ENCODE results near the gene WDR17. TPM values are rescaled to one million over a fixed set of nuclear protein-coding genes. Genes with fewer than 3 reads are reported as not detected.

The WDR17 gene
- total and polyA plus RNA-seq, 2 of the 8 experiments (the other 6 are each of a cell fraction or from before 2014, with no cell fraction given) = 1.4 to 3.3 TPM

GRCh38 chr4:176052744-176053143 lies 12.9 kb upstream of the WDR17 start:
- WGBS, 2 experiments (ENCODE audit: extremely low coverage in 1 of 2, insufficient coverage in 1 of 2, insufficient read length in 1 of 2, insufficient replicate concordance in 2 of 2, low coverage in 1 of 2, low lambda C conversion rate in 2 of 2, missing lambda C conversion rate in 1 of 2) = 87% methylated on average over 6 of the region's 6 CpGs; no CpG with 5 or more reads in 1 of the 2 experiments
- Histone ChIP-seq H3K4ac (replicated peaks; ENCODE audit: insufficient read length, low read depth, low read length) (no peak overlapping the region), H3K79me2 (ENCODE audit: control insufficient read depth in 1 of 2, insufficient read depth in 2 of 2, low read length in 2 of 2) (no peaks in the 10 kb centered on the region), H2BK15ac (ENCODE audit: low read length) (no peak overlapping the region), H2BK12ac (ENCODE audit: low read depth, low read length) (no peak overlapping the region), H3K79me1 (ENCODE audit: low read depth, low read length) (no peaks in the 10 kb centered on the region), H3K56ac (replicated peaks; ENCODE audit: insufficient read length, low read depth, low read length) (no peak overlapping the region), H3K14ac (ENCODE audit: insufficient read length) (no peak overlapping the region), H3K27me3 (replicated peaks in 1 of 4; ENCODE audit: control insufficient read depth in 3 of 4, extremely low read depth in 1 of 4, insufficient read depth in 3 of 4, low read length in 3 of 4) (no peaks in the 10 kb centered on the region; a peak in 1 of 7 replicates), H2BK120ac (replicated peaks; ENCODE audit: low read depth, low read length) (no peak overlapping the region), H3K23me2 (ENCODE audit: low read depth, low read length) (no peaks in the 10 kb centered on the region), H3K9me3 (ENCODE audit: insufficient read depth in 2 of 2, low read depth in 1 of 2, low read length in 1 of 2) (no peaks in the 10 kb centered on the region), H3K4me3 (ENCODE audit: extremely low read depth in 1 of 4, insufficient read depth in 2 of 4, low read depth in 3 of 4, low read length in 4 of 4) (no peak overlapping the region), H3K27ac (ENCODE audit: low read depth, low read length) (no peak overlapping the region), H3K4me2 (ENCODE audit: insufficient read depth in 1 of 2, low read depth in 2 of 2, low read length in 2 of 2) (no peak overlapping the region), H4K5ac (ENCODE audit: insufficient read length, low read depth, low read length) (no peak overlapping the region), H3K4me1 (replicated peaks in 1 of 4; ENCODE audit: control insufficient read depth in 3 of 4, insufficient read depth in 4 of 4, low read length in 3 of 4) (no peaks in the 10 kb centered on the region), H3K18ac (ENCODE audit: extremely low read depth, low read length) (no peak overlapping the region), H2BK20ac (ENCODE audit: low read length) (no peak overlapping the region), H2AFZ (ENCODE audit: low read length) (no peak overlapping the region), H3K36me3 (ENCODE audit: control insufficient read depth in 2 of 4, insufficient read depth in 4 of 4, low read length in 3 of 4) (no peaks in the 10 kb centered on the region), H4K8ac (ENCODE audit: extremely low read depth, insufficient read depth, low read length) (no peak overlapping the region), H2AK5ac (ENCODE audit: low read depth, low read length) (no peak overlapping the region), H4K20me1 (replicated peaks in 1 of 2; ENCODE audit: control insufficient read depth in 1 of 2, insufficient read depth in 2 of 2, low read length in 2 of 2) (no peaks in the 10 kb centered on the region), H3K23ac (ENCODE audit: insufficient read length) (no peak overlapping the region), H2BK5ac (ENCODE audit: low read depth, low read length) (no peak overlapping the region), H4K91ac (replicated peaks; ENCODE audit: insufficient read length, low read length) (no peak overlapping the region), H3K9ac (replicated peaks in 1 of 4; ENCODE audit: extremely low read depth in 1 of 4, low read depth in 3 of 4, low read length in 3 of 4) (no peak overlapping the region)
- TF ChIP-seq RAD21 (IDR thresholded peaks at IDR 0.05 in 1 of 2, conservative IDR thresholded peaks at IDR 0.05 in 1 of 2; ENCODE audit: low read depth in 2 of 2, low read length in 2 of 2) = no peak
- no peak for TF ChIP-seq RBBP5 (IDR thresholded peaks at IDR 0.05; ENCODE audit: borderline replicate concordance, low read depth, low read length)
- TF ChIP-seq HDAC2 (IDR thresholded peaks at IDR 0.05; ENCODE audit: borderline replicate concordance in 1 of 2, low read depth in 2 of 2, low read length in 2 of 2) = no peak
- TF ChIP-seq CTBP2 (IDR thresholded peaks at IDR 0.05; ENCODE audit: borderline replicate concordance, insufficient read depth, insufficient read length, low read length) = no peak
- no peak for TF ChIP-seq RFX5 (IDR thresholded peaks at IDR 0.05; ENCODE audit: borderline replicate concordance, low read depth, low read length)
- TF ChIP-seq GTF2F1 (IDR thresholded peaks at IDR 0.05; ENCODE audit: borderline replicate concordance, low read depth, low read length) = no peak
- no peak for TF ChIP-seq SP1 (IDR thresholded peaks at IDR 0.05; ENCODE audit: low read depth, low read length)
- no peak for TF ChIP-seq YY1 (IDR thresholded peaks at IDR 0.05; ENCODE audit: low read depth, low read length)
- TF ChIP-seq FOSL1 (IDR thresholded peaks at IDR 0.05; ENCODE audit: insufficient read depth, low read depth, low read length) = no peak
- TF ChIP-seq SIX5 (IDR thresholded peaks at IDR 0.05; ENCODE audit: low read depth, low read length) = no peak
- ChIA-PET CTCF (ENCODE audit: partially characterized antibody) (interaction anchor here (0.7 to 2.2 kb wide), 4 partner anchors 8 to 134 kb away, joined by 3 to 12 read pairs (median 3); no protein-coding TSS in a partner anchor), POLR2A (ENCODE audit: partially characterized antibody) (no interaction called here)
- DNase-seq (ENCODE audit: low read depth in 1 of 2, low spot score in 2 of 2) (no peak), FAIRE-seq (no peak)
